Erythroblast (primary cell): ENCODE data around the gene SLC43A2.

Source experiments
- GATA1 ChIP-seq: IDR thresholded peaks from 2 replicates; pipeline ENCODE4 v1.6.1; 2011; ENCODE audit warnings: low read depth, mild to moderate bottlenecking, control low read depth, low read length, moderate library complexity
- POLR2A ChIP-seq: IDR thresholded peaks from 2 replicates; pipeline ENCODE4 v1.6.1; 2011; ENCODE audit warnings: mild to moderate bottlenecking, low read length

DNA sequence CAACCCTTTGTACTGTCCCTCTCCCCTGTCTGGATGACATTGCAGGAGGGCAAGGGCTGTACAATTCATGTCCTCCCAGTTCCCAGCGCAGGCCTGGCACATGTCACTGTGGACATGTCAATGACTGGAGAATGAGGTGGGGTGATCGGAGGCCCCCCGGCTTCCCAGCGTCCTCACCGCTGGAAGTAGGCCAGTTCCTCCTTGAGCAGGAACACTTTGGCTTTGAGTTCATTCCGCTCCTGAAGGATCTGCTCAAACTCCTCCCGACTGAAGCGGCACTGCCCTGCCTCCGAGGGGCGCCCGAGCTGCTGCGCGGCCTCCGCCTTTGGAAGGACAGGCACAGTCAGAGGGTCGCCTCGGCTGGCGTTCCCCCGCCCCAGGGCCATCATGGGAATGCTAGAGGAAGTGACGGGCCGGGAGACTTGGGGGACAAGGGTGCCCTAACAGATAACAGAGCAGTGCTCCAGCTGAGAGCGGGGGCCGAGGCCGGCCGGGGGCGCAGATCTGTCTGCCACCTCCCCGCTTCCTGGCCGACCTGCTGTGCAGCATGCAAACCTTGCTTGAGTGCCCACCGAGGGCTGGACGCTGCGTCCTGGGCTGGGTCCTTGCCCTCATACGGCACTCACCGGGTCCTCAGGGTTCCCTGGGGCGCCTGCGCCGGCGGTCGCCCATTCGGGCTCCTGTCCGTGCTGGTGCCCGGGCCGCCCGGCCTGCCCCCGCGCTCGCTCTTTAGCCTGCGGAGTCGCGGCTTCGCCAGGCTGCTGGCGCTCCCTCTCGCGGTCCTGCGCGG is 19.7 kb upstream of the SLC43A2 start:
- TF ChIP-seq POLR2A (no peak), GATA1 (no peak)
